NCI-H526 treated with DMSO at 0.1 percent for 48 hours (cell line): ENCODE results near the gene MAP4K2.

Experiments used
- DNase-seq: peaks from one replicate; lab custom pipeline; 2025; lab: John Stamatoyannopoulos, UW

MAP4K2 gene

GRCh38 chr11:64791781-64792291 is 11.2 kb downstream of the MAP4K2 start:
- DNase-seq = no peak

- no peak for DNase-seq
Observed at GRCh38 chr11:64790205-64791095, 12.6 kb downstream of the MAP4K2 start.

- DNase-seq = no peak
Observed at GRCh38 chr11:64789331-64790204, 13.4 kb downstream of the MAP4K2 start.

- no peak for DNase-seq
Observed at GRCh38 chr11:64788321-64789215, 14.4 kb downstream of the MAP4K2 start.

- no peak for DNase-seq
Observed at GRCh38 chr11:64787526-64788320, 15.3 kb downstream of the MAP4K2 start.

GRCh38 chr11:64786308-64786707 is 16.7 kb downstream of the MAP4K2 start:
- DNase-seq = no peak

- DNase-seq = no peak
Observed at GRCh38 chr11:64784813-64785581, 18.0 kb downstream of the MAP4K2 start.

- peak; percentile 100 for DNase-seq
Observed at GRCh38 chr11:64778473-64779298, 24.3 kb downstream of the MAP4K2 start, which contains the start of gene SF1. TSS of gene SF1 (minus strand) at chr11:64778542. CDS start at chr11:64778392, 150 bp downstream.

GRCh38 chr11:64778223-64778472 is 24.9 kb downstream of the MAP4K2 start:
- DNase-seq = no peak

GRCh38 chr11:64777449-64778222 is 25.4 kb downstream of the MAP4K2 start:
- DNase-seq = peak; percentile 64

- DNase-seq = no peak
Observed at GRCh38 chr11:64776875-64777274, 26.1 kb downstream of the MAP4K2 start.

- DNase-seq = no peak
Observed at GRCh38 chr11:64776425-64776824, 26.6 kb downstream of the MAP4K2 start.

- no peak for DNase-seq
Observed at GRCh38 chr11:64774144-64774543, 28.9 kb downstream of the MAP4K2 start.

GRCh38 chr11:64772303-64773018 is 30.6 kb downstream of the MAP4K2 start:
- no peak for DNase-seq

GRCh38 chr11:64771861-64772260 is 31.2 kb downstream of the MAP4K2 start:
- no peak for DNase-seq

GRCh38 chr11:64770120-64770519 is 32.9 kb downstream of the MAP4K2 start:
- no peak for DNase-seq

- no peak for DNase-seq
Observed at GRCh38 chr11:64769283-64769682, 33.7 kb downstream of the MAP4K2 start.

GRCh38 chr11:64768300-64768694 is 34.7 kb downstream of the MAP4K2 start:
- DNase-seq = no peak
